H1 (cell line): ENCODE results near the gene ETF1. TPM values are rescaled to one million over a fixed set of nuclear protein-coding genes. Genes with fewer than 3 reads are reported as not detected.

Source experiments
- ATF2 ChIP-seq: IDR thresholded peaks from 2 replicates; pipeline ENCODE4 v1.6.1; 2012; ENCODE audit warnings: low read length, inconsistent platforms
- CBX5 ChIP-seq: fragments of 300-800, 300-1000 bp; sonication (generic); IDR thresholded peaks from 2 replicates; pipeline ENCODE4 v1.7.1; 2016; ENCODE audit warnings: antibody characterized with exemption, low read length, low read depth
- EGR1 ChIP-seq: IDR thresholded peaks from 2 replicates; pipeline ENCODE4 v1.6.1; 2011; ENCODE audit warnings: low read depth, low read length, borderline replicate concordance
- JUND ChIP-seq: IDR thresholded peaks from 2 replicates; pipeline ENCODE4 v1.6.1; 2011; ENCODE audit warnings: mild to moderate bottlenecking, improper control_type of control experiment, low read length
- KDM1A ChIP-seq: fragments of 200-600, 300-600 bp; sonication (generic); IDR thresholded peaks from 2 replicates; pipeline ENCODE4 v1.7.1; 2016; ENCODE audit warnings: mild to moderate bottlenecking, low read length, borderline replicate concordance
- KDM4A ChIP-seq: IDR thresholded peaks from one replicate; pipeline ENCODE4 v1.7.1; 2012; ENCODE audit warnings: low read depth, mild to moderate bottlenecking, moderate library complexity, low read length, inconsistent platforms; ENCODE audit not compliant: severe bottlenecking
- RXRA ChIP-seq: IDR thresholded peaks from 2 replicates; pipeline ENCODE4 v1.6.1; 2011; ENCODE audit warnings: low read depth, mild to moderate bottlenecking, low read length, moderate library complexity; ENCODE audit not compliant: insufficient read depth
- SAP30 ChIP-seq: fragments of 300-600 bp; sonication (generic); IDR thresholded peaks from 2 replicates; pipeline ENCODE4 v1.7.1; 2012; ENCODE audit warnings: low read length, moderate library complexity, mild to moderate bottlenecking, inconsistent platforms; ENCODE audit not compliant: insufficient read depth, insufficient replicate concordance
- SRF ChIP-seq: IDR thresholded peaks from 2 replicates; pipeline ENCODE4 v1.6.1; 2011; ENCODE audit warnings: mild to moderate bottlenecking, low read depth, low read length, moderate library complexity
- SUZ12 ChIP-seq: fragments of 200-600 bp; sonication (generic); IDR thresholded peaks from 2 replicates; pipeline ENCODE4 v1.6.1; 2012; ENCODE audit warnings: mild to moderate bottlenecking, inconsistent platforms, low read length, moderate library complexity, mixed read lengths
- TEAD4 ChIP-seq: IDR thresholded peaks from 2 replicates; pipeline ENCODE4 v1.6.1; 2012; ENCODE audit warnings: low read depth, low read length, inconsistent platforms, mixed read lengths
- USF2 ChIP-seq: IDR thresholded peaks from 2 replicates; pipeline ENCODE4 v1.6.1; 2011; ENCODE audit warnings: low read length, improper control_type of control experiment
- polyA plus RNA-seq, 7 experiments: library from polyadenylated mRNA; depleted of rRNA in 3 of 7; stranded (reverse) in 5 of 7; unstranded in 2 of 7; fragments of >200 nt in 5 of 7; fragments of 200-250 nt in 2 of 7; gene quantifications; 1 replicate in 5 of 7; 2 replicates in 1 of 7; 4 replicates in 1 of 7; pipeline versions ENCODE4 v1.2.1 to v1.2.3, GENCODE V29; 2011 to 2013; ENCODE audit warnings: missing spikeins in 2 of 7, mixed read lengths in 2 of 7
- total RNA-seq: library from RNA; stranded (reverse); fragmentation: NEBNext Ultra II Directional; extraction: Animal tissue kit (Norgen Biotek cat#: 25700); gene quantifications from 2 replicates; pipeline ENCODE4 v1.2.1, GENCODE V29; 2021

Gene ETF1
- total and polyA plus RNA-seq, 2 of the 8 experiments (the other 6 are each of a cell fraction or from before 2014, with no cell fraction given), result 50.5 to 168 TPM

GRCh38 chr5:138542956-138543729 is at the start of gene ETF1 (continued):
- TF ChIP-seq KDM1A (no peak), CBX5 (no peak), SRF (no peak; the same call in 1 of the 2 replicates), KDM4A (no peak), SAP30 (no peak), USF2 (peak; percentile 62), SUZ12 (no peak), JUND (peak; percentile 34; the same call in 1 of the 2 replicates), EGR1 (no peak), ATF2 (peak; percentile 72; the same call in 1 of the 2 replicates), TEAD4 (no peak), RXRA (no peak)
- TF ChIP-seq, all 59 proteins: peak for 25
